GM12864 (cell line): ENCODE results near the gene RSPO4.

Experiments used
- DNase-seq: peaks from one replicate; pipeline ENCODE4 v3.0.0-alpha.2; 2011; ENCODE audit warnings: low read depth
- H3K4me3 ChIP-seq: 2 replicates; pipeline ENCODE4 v1.5.1; 2011; ENCODE audit warnings: mild to moderate bottlenecking, low read depth, low read length, control low read depth
- TF ChIP-seq, protein P1 (sequence below): IDR thresholded peaks from 2 replicates; pipeline ENCODE4 v1.5.1; 2011; ENCODE audit warnings: low read depth, mild to moderate bottlenecking, moderate library complexity, low read length, control low read depth, inconsistent platforms; ENCODE audit errors: missing control alignments

The RSPO4 gene

DNA sequence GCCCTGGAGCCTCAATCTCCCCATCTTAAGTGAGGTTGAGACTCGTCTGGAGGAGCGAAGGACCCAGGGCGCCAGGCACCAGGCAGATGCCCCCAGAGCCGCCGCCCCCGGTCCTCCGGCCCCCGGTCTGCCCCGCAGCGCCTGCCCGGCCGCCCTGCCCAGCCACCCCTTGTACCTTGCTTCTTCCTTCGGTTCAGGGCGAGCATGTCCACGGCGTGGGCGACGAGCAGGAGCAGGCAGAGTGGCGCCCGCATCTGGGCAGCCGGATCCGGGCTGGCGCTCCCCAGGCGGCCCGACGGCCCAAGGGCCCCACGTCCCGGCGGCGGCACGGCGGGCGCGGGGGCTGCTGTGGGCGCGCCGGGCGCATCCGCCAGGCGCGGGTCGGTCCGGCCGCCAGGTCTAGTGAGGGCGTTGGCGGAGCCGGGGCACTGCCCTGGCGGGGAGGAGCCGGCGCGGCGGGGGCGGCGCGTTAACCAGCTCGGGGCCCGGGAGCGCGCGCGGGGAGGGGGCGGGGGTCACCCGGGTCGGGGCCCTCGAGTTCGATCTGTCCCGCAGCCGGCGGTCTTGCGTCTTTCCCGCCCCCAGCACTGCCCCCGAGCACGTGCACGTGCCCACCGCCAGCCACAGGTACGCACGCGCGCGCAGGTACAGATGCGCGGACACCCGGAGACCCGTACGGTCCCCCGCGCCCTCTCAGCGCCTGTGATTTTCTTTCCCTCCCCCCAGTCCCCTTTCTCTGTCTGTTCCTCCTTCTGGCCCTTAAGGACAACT is at the start of gene RSPO4:
Gene RSPO4, minus strand, starts transcription at position 401 of the 771 bp plus-strand sequence. Its CDS starts 147 bp downstream, at position 254.
- TF ChIP-seq, protein P1, sequence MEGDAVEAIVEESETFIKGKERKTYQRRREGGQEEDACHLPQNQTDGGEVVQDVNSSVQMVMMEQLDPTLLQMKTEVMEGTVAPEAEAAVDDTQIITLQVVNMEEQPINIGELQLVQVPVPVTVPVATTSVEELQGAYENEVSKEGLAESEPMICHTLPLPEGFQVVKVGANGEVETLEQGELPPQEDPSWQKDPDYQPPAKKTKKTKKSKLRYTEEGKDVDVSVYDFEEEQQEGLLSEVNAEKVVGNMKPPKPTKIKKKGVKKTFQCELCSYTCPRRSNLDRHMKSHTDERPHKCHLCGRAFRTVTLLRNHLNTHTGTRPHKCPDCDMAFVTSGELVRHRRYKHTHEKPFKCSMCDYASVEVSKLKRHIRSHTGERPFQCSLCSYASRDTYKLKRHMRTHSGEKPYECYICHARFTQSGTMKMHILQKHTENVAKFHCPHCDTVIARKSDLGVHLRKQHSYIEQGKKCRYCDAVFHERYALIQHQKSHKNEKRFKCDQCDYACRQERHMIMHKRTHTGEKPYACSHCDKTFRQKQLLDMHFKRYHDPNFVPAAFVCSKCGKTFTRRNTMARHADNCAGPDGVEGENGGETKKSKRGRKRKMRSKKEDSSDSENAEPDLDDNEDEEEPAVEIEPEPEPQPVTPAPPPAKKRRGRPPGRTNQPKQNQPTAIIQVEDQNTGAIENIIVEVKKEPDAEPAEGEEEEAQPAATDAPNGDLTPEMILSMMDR = no peak
- no peak for DNase-seq
- no peak within 1 kb of the TSS for H3K4me3 ChIP-seq

DNA sequence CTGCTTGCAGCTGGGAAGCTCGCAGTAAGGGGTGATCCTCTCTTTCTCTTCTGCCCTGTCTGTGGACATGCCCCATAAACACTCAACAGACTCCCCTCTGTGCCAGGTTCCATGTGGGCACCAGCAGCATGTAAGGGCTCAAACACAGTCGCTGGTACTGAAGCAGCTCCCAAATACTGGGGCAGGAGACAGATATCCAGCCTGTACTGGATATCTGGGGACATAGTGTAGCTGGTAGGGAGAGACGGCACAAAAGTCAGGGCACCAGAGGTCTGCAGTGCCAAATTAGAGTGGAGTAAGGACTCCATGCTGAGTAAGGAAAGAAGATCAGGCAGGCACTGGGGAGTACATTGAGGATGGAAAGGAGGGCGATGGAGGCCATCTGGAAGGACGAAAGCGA is 48.3 kb upstream of the RSPO4 start:
- TF ChIP-seq, protein P1 = no peak
- no peak for DNase-seq
- no peak overlapping the region for H3K4me3 ChIP-seq

DNA sequence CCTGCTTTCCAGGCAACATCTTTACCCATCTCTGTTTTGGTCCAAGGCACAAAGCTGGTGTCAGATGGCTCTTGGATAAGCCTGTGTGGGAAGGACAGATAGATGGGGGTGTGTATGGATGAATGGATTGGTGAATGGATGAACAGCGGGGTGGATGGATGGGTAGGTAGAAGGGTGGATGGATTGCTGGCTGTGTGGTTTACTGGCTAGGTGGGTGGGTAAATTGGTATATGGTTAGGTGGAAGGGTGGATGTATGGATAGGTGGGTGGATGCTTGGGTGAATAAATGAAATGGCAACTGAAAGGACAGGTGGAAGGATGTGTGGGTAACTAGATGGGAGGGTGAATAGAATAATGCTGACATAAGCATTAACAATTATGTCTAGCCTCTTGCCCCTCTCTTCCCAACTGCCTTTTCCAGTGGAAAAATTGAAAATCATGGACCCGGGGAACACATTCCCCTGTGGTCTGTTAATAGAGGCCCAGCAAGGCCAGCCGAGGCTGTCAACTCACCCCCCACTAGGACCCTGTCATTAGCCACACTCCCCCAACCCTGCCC is 43.8 kb upstream of the RSPO4 start:
- TF ChIP-seq, protein P1 = no peak
- DNase-seq = no peak
- no peak overlapping the region for H3K4me3 ChIP-seq

DNA sequence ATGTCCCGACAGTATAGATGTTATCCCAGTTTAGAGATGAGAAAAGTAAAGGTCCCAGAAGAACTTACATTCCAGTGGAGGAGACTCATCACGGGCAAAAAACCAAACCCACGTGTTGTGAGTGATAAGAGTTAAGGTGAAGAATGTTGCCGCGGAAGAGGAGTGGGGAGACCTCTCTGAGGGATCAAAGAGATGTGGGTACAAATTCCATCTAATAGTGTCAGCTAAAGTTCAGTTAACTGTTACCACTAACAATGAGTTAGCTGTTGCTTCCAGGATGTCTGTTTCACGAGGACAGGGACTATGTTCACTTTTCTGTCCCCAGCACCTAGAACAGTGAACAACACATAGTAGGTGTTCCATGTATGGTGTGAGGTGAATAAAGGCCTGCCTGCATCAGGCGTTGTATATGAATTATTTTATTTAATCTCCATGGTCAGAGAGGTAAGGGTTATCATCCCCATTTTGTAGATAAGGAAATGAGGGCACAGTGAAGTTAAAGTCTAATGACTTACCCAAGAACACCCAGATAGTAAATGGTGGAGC is 39.8 kb upstream of the RSPO4 start:
- TF ChIP-seq, protein P1 = no peak
- H3K4me3 ChIP-seq = no peak overlapping the region
- no peak for DNase-seq

DNA sequence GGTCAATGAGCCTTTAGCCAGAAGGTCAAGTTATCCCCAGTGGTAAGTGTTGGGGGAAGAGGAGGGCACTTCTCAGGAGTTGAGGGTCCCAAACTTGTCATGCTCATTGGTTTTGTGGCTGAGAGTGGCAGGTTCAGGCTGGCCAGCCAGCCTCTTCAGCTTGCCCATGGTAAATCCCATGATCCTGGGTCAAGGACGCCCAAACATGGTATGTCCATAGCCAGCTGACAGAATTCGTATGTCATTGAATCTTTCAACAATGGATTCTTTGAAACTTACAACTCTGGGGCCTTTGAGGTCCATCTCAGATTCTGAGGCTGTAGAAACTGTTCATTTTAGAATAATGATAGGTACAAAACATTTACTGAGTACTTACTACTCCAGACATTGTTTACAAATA is 36.1 kb upstream of the RSPO4 start:
- TF ChIP-seq, protein P1 = no peak

DNA sequence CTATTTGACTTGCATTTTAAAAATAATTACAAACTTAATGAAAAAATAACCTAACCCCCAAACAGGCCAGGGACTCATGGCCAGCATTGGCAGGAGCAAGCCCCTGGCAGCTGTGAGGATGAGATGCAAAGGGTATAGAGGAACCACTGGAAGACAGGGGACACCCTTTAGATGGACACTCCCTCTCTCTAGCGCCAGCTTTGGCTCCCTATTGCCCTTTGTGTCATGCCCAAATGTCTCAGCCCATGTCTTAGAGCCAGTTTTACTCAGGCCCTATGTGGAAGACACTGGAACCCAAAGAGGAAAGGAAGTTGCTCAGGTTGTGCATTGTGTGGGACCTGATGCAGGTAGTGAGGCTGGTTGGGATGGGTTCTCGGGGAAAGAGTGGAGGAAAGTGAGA is 34.9 kb upstream of the RSPO4 start:
- TF ChIP-seq, protein P1 = no peak
- no peak for DNase-seq
- no peak overlapping the region for H3K4me3 ChIP-seq

More for the DNA sequence above, 36.1 kb upstream of the RSPO4 start:
- no peak overlapping the region for H3K4me3 ChIP-seq
- DNase-seq = no peak
